ENCODE results near the gene CLUH. TPM values are rescaled to one million over a fixed set of nuclear protein-coding genes. Genes with fewer than 3 reads are reported as not detected.

The CLUH gene
- total RNA-seq, 4 donors from 2014 or later = 42.6 to 87.6 (median 52.9) TPM

DNA sequence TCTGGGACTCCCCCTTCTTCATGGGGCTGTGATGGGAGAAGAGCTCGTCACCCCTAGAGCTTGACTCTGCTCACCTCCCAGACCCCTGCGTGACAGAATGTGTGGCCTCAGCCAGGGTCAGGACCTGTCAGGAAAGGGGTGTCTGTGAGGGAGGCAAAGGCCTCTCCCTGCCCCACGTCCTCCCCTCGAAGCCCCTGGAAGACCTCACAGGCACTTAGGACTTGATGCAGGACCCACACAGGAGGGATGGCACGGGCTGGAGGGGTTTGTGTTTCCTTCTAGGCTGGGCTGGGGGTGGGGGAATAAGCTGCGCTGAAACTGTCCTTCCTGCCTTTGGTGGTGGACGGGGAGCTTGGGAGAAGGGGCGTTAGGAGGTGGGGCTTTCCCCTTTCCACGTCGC is 11.0 kb upstream of the CLUH start:
- no CpG with 5 or more reads among the region's 10 CpGs for WGBS, 2 donors (ENCODE audit: low coverage in 1 of 2)
- H3K27me3 ChIP-seq = peaks cover 54% of the 10 kb centered on the region

DNA sequence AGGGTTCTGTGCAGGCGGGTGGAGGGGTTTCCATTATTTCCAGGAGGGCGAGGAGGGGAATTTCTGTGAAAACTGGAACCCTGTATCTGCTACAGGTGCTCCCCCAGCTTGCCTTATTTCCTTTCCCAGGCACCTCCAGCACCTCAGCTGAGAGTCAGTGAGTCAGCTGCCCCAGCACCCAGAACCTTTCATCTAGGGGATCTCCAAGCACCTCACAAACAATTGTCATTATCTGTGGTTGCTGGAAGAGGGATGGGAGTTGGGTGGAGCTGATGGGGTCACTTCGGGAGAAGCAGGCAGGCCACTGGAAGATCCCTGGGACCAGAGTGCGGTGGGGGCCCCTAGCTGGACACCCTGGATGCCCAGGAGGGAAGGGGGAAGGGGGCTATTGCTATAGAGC is 10.0 kb upstream of the CLUH start:
- TF ChIP-seq POLR2A (IDR thresholded peaks at IDR 0.05) = no peak
- TF ChIP-seq, protein P1, sequence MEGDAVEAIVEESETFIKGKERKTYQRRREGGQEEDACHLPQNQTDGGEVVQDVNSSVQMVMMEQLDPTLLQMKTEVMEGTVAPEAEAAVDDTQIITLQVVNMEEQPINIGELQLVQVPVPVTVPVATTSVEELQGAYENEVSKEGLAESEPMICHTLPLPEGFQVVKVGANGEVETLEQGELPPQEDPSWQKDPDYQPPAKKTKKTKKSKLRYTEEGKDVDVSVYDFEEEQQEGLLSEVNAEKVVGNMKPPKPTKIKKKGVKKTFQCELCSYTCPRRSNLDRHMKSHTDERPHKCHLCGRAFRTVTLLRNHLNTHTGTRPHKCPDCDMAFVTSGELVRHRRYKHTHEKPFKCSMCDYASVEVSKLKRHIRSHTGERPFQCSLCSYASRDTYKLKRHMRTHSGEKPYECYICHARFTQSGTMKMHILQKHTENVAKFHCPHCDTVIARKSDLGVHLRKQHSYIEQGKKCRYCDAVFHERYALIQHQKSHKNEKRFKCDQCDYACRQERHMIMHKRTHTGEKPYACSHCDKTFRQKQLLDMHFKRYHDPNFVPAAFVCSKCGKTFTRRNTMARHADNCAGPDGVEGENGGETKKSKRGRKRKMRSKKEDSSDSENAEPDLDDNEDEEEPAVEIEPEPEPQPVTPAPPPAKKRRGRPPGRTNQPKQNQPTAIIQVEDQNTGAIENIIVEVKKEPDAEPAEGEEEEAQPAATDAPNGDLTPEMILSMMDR (IDR thresholded peaks at IDR 0.05) = no peak
- TF ChIP-seq EP300 (IDR thresholded peaks at IDR 0.05) = no peak
- no peak for TF ChIP-seq POLR2AphosphoS5 (IDR thresholded peaks at IDR 0.05)
- 52% methylated on average over 3 of the region's 4 CpGs; no CpG with 5 or more reads in 1 of the 2 donors for WGBS, 2 donors (ENCODE audit: low coverage in 1 of 2)
- Histone ChIP-seq H3K27ac (no peak overlapping the region), H3K4me3 (no peak overlapping the region), H3K36me3 (no peaks in the 10 kb centered on the region), H3K9me3 (no peaks in the 10 kb centered on the region), H3K27me3 (peaks cover 44% of the 10 kb centered on the region), H3K4me1 (peaks cover 0 to 22% (median 4%) of the 10 kb centered on the region in 3 donors)
- ATAC-seq = no peak

More for the DNA sequence above, 11.0 kb upstream of the CLUH start:
- Histone ChIP-seq H3K4me3 (no peak overlapping the region), H3K36me3 (no peaks in the 10 kb centered on the region), H3K27ac (no peak overlapping the region), H3K9me3 (no peaks in the 10 kb centered on the region), H3K4me1 (peaks cover 0 to 22% (median 4%) of the 10 kb centered on the region in 3 donors)
- no peak for ATAC-seq
- TF ChIP-seq EP300 (IDR thresholded peaks at IDR 0.05) = no peak
- TF ChIP-seq POLR2A (IDR thresholded peaks at IDR 0.05) = no peak
- TF ChIP-seq, protein P1 (IDR thresholded peaks at IDR 0.05) = no peak
- TF ChIP-seq POLR2AphosphoS5 (IDR thresholded peaks at IDR 0.05) = no peak

DNA sequence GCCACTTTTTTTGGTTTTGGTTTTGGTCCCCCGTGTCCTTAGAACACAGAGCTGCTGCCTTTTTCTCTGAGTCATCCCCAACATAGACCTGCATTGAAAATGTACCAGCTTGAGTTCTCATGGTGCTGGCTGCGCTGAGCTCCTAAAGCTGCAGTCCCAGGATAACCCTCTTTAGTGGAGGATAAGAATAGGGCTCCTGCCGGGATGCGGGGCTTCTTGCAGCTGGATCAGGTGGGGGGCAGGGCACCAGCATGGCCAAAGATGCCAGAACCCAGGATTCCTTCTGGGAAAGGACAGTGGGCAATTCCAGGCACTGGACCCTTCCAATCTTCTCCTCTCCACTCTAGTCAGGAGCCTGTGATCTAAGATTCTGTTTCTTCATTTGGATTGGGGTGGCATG is 8.3 kb upstream of the CLUH start:
- H3K4me3 ChIP-seq = no peak overlapping the region
- H3K36me3 ChIP-seq = peaks cover 0 to 5% of the 10 kb centered on the region in 2 donors
- ATAC-seq = no peak
- no peaks in the 10 kb centered on the region for H3K9me3 ChIP-seq
- H3K4me1 ChIP-seq = peaks cover 0 to 15% (median 4%) of the 10 kb centered on the region in 3 donors
- H3K27me3 ChIP-seq = peaks cover 26% of the 10 kb centered on the region
- no peak overlapping the region for H3K27ac ChIP-seq
- 73 to 75% methylated on average over 1 to 3 of the region's 4 CpGs for WGBS, 2 donors (ENCODE audit: low coverage in 1 of 2)
- no peak for TF ChIP-seq POLR2A (IDR thresholded peaks at IDR 0.05)
- TF ChIP-seq, protein P1 (IDR thresholded peaks at IDR 0.05) = no peak
- no peak for TF ChIP-seq POLR2AphosphoS5 (IDR thresholded peaks at IDR 0.05)
- no peak for TF ChIP-seq EP300 (IDR thresholded peaks at IDR 0.05)

DNA sequence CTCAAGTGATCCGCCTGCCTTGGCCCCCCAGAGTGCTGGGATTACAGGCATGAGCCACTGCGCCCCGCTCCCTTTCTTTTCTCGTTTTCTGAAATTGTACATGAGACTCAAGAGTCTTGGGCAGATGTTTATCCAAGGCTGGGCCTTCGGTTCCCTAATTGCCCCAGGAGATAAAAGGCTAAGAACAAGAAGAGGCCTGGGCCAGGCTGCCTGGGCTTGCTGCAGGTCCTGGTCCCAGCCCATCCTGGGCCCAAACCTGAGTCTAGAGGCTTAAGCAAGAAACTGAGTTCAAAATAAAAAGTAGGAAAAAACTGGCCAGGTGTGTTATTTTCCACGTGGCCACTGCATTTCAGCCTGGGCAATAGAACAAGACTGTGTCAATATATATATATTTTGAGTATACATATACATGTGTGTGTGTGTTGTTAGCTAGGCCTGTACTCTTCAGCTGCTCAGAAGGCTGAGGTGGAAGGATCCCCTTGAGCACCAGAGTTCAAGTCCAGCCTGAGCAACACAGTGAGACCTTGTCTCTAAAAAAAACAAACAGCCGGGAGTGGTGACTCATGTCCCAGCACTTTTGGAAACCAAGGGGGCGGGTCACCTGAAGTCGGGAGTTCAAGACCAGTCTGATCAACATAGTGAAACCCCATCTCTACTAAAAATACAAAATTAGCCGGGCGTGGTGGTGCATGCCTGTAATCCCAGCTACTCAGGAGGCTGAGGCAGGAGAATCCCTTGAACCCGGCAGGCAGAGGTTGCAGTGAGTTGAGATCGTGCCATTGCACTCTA is 6.8 kb upstream of the CLUH start:
- Histone ChIP-seq H3K9me3 (no peaks in the 10 kb centered on the region), H3K4me3 (no peak overlapping the region), H3K27me3 (peaks cover 11% of the 10 kb centered on the region), H3K27ac (no peak overlapping the region), H3K4me1 (peaks cover 0 to 5% (median 0%) of the 10 kb centered on the region in 3 donors), H3K36me3 (peaks cover 0 to 5% of the 10 kb centered on the region in 2 donors)
- ATAC-seq = no peak
- WGBS, 2 donors (ENCODE audit: low coverage in 1 of 2) = 50 to 78% methylated on average over 1 to 3 of the region's 13 CpGs
- TF ChIP-seq POLR2AphosphoS5 (IDR thresholded peaks at IDR 0.05) (no peak), EP300 (IDR thresholded peaks at IDR 0.05) (no peak), POLR2A (IDR thresholded peaks at IDR 0.05) (no peak)
- TF ChIP-seq, protein P1 (IDR thresholded peaks at IDR 0.05) = no peak

DNA sequence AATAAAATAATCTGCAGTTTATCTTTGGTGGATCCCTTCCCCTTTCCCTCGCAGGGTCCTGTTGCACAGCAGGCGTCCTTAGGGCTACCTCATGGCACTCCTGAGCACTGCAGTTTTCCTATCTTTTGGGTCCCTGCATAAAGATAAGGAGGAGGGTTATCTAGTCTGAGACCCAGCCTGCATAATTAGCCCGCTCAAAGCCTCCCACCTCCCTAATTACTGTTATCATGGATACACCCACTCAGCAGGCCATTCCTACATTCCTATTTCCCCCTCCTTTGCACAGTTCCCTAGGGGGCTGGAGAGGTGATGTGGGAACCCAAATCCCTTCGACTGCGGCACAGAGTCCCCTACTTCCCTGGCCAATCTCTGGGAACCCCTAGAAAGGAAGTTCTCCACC is 5.1 kb upstream of the CLUH start:
- Histone ChIP-seq H3K27me3 (no peaks in the 10 kb centered on the region), H3K4me3 (no peak overlapping the region), H3K4me1 (peaks cover 0 to 20% (median 6%) of the 10 kb centered on the region in 3 donors), H3K9me3 (no peaks in the 10 kb centered on the region), H3K36me3 (peaks cover 0 to 5% of the 10 kb centered on the region in 2 donors), H3K27ac (no peak overlapping the region)
- TF ChIP-seq POLR2AphosphoS5 (IDR thresholded peaks at IDR 0.05) (no peak), EP300 (IDR thresholded peaks at IDR 0.05) (no peak), POLR2A (IDR thresholded peaks at IDR 0.05) (no peak)
- TF ChIP-seq, protein P1 (IDR thresholded peaks at IDR 0.05) = no peak
- no peak for ATAC-seq
- WGBS, 2 donors (ENCODE audit: low coverage in 1 of 2) = 80% methylated on average over 5 of the region's 5 CpGs; no CpG with 5 or more reads in 1 of the 2 donors

Measured in gastroesophageal sphincter (tissue), 4 donors.